Measurements from ENCODE around the gene FRMD1.

Gene FRMD1

DNA sequence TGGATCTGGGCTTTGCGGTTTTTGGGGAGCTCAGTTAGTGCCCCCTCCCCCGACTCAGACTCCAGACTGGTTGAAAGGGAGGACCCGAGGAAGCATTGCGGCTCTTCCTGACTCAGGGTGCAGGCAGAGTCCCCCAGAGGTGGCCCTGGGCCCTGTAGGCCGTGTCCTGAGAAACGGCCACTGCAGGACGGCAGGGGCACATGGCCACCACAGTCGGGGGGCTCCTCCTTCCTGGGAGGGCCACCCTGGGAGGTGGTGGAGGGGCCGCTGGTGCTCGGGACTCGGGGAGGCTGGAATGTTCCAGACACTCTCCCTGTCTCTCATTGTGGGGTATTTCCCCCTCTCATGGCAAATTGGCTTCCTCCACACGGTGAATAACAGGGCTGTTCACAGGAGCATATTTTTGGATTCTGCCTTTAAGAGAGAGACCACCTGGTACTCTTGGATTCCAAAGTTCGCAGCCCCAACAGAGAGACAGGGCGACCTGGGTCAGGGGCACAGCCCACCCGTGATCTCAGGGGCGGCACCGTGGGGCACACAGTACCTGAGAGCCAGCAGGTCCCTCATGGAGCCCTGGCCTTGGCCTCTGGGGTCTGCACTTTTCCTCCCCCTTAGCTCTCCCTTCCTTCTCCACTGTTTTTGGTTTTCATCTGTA, 35.7 kb downstream of the FRMD1 start:
- no peak for DNase-seq (ENCODE audit: low spot score)

DNA sequence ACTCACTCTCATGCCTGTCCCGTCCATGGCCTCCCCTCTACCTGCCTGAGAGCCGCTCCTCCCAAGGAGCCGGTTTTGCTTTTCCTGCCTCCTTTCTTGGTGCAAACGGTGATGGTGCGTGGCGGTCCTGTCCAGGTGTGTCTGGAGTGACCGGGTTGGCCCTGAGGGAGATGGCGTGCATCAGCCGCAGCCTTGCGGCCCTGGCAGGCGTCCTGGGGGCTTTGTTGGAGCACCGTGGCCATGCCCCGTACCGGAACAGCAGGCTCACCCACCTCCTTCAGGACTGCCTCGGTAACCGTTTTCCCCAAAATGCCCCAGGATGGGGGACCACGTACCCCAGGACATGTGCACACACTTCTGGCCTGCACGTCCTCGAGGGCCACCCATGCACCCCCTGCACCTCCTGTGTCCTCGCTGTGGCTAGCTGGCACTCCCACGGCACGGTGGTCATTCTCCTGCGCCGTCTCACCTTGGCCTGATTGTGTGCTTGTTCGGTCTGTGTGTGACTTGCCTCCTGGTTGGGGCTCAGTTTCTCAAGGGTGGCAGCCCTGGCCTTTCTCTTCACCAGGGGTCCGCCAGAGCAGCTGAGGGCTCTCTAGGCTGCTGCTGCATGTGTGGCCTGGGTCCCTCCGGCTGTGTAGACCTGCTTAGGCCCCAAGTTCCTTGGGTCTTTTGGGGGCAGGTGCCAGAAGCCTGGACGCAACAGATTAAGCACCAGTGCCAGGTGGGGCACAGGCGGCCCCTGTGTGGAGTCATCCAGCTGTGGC, 36.4 kb downstream of the FRMD1 start:
- no peak for DNase-seq (ENCODE audit: low spot score)

DNA sequence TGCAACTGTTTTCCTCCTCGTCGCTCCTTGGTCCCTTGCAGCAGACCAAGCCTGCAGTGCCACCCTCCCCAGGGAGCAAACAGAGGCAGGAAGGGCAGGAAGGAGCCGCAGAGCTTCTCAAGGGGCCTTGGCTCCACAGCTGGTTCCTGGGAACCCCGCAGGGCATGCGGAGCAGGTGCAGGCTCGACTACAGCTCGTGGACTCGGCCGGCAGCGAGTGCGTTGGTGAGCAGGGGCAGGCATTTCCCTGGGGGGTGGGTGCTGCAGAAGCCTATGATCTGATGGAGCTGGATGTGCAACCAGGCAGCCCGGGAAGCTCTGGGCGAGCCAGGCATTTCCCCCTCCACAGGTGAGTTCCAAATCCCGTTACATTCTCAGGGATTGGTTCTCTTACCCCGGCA, 37.1 kb downstream of the FRMD1 start:
- no peak for DNase-seq (ENCODE audit: low spot score)

DNA sequence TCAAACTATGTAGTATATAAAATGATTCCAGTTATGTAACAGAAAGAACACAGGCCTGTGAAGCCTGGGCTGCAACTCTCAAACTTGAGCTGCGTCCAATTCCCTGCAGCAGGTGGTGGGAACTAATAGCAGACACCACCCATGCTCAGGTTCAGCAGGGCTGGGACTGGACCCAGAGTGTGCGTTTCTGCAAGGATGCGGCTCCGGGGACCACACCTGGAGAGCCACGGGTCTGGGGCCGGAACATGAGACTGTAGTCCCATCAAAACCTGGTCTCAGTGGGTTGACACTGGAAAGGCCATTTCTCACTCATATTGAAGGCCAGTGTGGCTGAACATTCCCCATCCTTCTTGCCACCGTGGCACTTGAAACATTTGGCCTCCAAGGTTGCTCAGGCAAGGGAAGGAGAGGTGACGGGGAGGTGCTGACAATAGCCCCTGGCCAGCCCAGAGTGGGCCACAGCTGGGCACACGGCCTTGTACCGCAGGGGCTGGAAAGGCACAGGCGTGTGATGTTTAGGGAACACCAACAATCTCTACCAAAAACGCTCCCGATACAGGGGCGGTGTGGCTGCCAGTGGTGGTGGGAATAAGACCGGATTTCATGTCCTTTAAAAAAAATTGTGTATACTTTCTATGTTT, 38.0 kb downstream of the FRMD1 start:
- no peak for DNase-seq (ENCODE audit: low spot score)

DNA sequence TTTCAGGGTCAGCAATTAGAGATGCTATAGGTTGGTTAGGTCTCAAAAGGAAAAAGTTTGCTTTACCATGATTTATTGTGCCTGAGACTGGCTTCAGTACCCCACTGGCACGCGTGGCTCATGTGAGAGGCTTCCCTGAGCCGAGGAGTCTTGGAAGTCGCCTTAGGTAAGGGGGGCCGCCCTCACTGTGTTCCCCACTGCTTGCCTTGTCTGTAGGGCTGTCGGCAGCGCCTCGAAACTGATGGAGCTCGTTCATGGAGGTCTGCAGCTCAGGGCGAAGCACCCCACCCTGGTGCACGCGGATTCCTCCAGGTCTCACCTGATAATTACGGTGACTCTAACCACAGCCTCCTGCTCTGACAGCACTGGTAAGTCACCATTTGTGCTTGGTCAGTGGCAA, 39.2 kb downstream of the FRMD1 start:
- DNase-seq (ENCODE audit: low spot score) = no peak

DNA sequence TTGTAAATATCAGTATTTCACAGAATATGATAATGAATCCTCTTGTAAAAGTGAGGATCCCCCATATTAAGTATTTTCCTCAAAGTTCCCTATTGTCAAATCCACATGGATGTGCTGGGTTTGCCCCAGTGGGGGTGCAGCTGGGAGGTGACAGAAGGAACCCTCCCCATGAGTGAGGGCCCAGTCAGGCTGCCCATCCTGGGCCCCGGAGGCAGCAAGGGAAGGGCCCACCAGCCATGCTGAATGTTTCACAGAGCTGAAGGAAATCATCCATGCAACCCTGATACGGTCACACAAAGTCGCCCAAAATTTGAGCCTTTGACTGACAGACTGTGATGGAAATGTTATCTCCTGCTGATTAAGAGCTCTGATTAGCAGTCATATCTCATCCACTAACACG, 39.7 kb downstream of the FRMD1 start:
- DNase-seq (ENCODE audit: low spot score) = no peak

DNA sequence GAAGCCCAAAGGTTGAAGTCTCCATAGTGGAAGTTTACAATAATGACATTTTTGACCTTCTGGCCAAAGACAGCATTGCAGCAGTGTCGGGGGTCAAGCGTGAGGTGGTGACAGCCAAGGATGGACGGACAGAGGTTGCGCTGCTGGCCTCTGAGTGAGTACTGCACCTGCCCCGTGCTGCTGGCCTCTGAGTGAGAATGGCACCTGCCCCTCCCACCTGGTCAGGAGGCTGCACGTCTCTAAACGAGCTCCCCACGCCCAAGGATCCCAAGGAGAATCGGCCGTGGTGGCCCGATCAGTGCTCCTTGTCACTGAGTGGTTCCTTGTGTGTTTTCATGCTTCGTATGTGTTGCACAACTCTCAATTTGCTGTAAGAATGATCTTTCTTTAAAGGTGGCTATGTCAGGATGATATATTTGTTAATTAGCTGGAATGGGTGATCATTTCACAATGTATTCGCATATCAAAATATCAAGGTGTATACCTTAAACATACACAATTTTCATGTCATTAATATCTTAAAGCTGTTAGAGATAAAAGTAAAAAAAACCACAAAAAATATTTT, 40.4 kb downstream of the FRMD1 start:
- DNase-seq (ENCODE audit: low spot score) = no peak

DNA sequence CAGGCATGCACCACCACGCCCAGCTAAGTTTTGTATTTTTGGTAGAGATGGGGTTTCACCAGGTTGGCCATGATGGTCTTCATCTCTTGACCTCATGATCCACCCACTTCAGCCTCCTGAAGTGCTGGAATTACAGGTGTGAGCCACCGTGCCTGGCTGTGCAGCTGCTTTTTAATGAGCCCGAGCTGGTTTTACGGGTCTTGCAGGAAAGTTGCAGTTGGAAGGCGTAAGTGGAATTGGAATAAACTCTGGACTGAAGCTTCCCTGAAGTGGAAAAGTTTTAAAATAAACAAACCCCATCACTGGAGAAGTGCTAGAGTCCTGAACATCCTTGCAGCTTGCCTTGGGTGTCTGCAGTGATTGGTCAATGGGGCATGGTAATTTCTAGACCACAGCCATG, 41.2 kb downstream of the FRMD1 start:
- DNase-seq (ENCODE audit: low spot score) = no peak

DNA sequence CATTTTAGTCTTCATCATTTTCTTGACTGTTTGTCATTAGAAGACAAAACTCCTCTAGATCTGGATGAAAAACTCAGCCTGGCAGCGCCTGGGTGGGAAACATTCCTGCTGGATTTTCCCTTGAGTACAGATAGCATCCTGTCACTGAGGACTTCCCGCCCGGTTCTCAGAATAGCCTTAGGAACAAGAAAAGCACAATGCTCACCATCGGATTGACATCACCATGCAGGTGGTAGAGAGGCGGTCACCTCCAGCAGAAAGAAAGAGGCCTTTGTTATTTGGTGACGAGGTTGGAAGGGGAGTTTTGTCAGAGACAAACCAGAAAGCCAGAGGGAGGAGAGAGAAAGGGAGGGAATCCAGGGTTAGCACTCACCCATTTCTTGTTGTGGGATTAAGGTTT, 41.8 kb downstream of the FRMD1 start:
- DNase-seq (ENCODE audit: low spot score) = peak; percentile 34

DNA sequence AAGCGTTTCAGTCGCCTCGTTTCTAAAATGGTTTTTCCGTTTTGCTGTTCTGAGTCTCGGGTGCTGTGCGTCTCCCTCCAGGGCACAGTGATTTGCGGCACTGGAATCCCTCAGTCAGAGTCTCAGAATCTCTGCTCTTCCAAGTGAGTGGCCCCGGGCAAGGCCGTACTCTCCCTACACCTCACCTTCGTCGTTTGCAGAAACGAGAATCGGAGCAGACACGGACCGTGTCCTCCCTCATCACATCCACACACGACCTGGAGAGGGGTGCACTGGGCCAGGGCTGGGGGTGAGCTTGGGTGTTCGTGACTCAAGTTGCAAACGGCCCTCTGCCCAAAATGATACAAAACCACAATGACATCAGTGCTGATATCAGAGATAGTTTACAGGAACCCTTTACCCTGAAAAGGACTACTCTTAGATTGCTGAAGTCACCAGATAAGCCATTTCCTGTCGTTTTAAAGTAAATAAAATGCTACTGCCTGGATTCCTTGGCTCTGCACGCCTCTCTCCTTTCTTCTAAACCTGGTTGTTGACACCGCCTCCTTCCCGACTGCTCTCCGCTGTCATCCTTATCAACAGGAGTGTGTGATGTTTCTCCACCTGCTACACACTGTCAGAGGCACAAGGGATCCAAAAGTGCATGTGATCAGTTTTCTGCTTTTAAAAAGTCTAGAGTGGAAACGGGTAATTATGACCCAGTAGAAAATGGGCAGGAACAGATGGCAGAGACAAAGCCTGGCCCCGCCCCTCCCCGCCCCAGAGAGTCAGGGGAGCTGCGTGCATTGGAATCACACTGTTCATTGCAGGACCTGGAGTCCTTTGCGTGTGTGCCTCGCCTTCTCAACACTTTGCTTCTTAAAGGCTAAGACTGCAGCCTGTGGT, 43.1 kb downstream of the FRMD1 start:
- DNase-seq (ENCODE audit: low spot score) = peak; percentile 13

DNA sequence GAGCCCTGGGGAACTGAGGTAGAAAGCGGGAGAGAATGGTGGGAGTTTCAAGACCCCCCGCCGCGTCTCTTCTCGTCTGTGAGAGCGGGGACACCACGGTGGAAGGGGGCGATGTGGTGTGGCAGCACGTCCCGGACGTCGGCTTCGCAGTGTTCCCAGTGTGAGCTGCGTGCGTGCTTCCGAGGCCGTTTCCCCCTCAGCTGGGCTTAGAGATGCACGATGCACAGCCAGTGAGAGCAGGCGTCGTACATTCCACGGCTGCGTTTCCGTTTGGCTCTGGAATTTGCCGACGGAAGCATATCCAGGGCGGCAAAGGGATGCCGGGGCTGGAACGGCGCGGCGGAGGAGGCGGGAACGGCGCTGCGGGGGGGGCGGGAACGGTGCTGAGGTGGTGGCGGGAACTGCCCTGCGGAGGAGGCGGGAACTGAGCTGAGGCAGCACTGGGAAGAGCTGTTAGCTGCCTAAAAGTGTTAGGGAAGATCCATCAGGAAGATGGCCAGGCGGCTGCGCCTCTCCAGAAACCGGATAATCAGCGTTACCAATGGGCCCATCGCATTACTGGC, 43.8 kb downstream of the FRMD1 start:
- peak; percentile 52 for DNase-seq (ENCODE audit: low spot score)

DNA sequence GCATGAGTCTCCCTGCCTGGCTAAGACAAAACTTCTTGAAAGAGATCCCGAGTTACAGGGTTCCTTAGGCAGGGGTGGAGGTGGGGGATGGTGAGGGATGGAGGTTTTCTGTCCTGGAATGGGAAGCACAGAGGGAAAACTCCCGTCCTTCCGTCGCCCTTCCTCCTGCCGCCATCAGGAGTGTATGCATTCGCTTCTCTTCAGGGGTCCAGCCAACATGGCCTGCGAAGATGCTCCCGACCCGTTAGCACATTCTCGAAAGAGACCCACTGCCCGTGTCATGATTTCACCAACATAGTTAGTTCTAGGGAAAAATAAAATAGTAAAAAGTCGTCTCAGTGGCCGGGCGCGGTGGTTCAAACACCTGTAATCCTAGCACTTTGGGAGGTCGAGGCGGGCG, 44.5 kb downstream of the FRMD1 start:
- no peak for DNase-seq (ENCODE audit: low spot score)

DNA sequence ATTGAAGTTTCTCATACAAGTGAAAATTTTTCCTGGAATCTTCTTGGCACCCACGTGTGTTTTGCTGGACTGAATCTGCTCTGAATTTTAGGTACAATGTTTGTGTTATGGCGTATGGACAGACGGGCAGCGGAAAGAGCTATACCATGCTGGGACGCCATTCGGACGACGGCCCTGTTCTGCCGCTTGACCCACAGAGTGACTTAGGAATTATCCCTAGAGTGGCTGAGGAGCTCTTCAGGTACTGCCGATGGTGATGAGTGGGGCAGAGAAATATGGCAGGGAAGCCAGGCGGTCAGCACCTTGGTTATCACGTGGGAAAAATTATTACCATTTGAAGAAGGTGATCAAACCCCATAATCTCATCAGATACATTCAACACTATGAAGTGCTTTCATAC, 45.2 kb downstream of the FRMD1 start:
- no peak for DNase-seq (ENCODE audit: low spot score)

DNA sequence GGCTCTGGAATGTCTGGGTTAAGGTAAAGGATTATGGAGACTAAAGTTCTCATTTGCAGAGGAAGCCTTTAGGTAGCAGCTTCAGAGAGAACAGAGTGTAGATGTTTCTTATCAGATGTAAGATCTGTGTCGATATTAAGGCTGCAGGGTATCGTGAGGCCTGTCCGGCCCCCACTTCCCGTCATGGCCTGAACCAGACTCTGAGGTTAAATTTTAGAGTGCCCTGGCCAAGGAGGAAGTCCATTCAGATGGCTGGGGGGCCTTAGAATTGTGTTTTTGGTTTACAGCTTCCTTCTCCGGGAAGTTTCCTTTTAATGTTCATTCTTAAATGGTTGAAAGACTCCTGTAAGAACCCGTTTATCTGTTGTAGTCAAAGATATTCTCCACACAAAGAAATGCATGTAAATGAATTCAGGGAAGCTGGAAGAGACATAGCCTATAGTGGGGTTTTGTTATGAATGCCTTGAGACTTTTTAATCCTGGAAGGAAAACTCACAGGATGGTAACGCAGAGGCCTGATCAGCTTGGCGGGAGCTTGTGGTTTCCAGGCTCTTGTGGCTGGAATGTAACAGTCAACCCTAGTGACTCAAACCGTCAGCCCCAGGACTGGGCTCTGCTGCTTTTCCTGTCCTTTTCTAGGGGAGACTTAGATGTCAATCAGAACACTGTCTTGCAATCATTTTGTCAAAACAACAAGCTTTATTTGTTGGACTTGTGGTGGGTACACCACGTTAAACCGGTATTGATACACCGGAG, 46.8 kb downstream of the FRMD1 start:
- DNase-seq (ENCODE audit: low spot score) = peak; percentile 28

DNA sequence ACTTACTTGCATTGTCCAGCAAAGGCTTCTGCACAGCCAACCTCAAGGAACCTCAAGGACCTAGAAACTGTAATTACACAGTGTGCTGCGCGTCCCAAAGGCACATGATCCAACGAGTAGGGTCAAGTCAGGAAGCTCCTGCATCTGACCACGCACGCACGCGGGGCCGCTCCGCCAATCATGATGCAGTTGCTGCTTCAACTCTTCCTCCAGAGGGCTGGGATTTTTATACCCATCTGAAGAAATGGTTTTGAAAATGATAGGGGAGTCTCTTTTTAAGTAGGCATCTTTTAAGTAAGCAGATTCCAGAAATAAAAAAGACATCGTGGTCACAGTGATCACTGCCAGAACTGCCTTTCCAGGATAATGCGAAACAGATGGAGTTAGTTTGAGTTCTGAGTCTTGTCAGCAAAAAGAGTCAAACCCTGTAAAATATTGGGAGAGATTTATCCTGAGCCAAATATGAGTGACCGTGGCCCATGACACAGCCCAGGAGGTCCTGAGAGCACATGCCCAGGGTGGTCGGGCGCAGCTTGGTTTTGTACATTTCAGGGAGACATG, 47.5 kb downstream of the FRMD1 start:
- no peak for DNase-seq (ENCODE audit: low spot score)

DNA sequence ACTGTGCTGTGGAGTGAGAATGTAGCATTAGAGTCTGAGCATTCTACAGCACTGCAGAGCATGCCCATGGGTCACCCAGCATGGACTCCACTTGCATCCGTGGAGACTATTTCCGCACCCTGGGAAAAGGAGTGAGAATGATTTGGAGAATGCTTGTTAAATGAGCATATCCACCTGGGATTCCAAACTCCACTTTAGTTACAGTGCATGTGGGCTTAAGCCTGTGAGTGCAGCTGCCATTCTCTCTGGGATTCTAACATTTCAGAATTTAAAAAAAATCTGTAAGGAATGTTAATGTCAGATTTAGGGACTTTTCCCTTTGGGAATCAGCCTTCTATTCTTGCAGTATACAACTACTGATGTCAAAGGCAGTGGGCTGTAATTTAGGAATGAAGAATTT, 48.1 kb downstream of the FRMD1 start:
- no peak for DNase-seq (ENCODE audit: low spot score)

DNA sequence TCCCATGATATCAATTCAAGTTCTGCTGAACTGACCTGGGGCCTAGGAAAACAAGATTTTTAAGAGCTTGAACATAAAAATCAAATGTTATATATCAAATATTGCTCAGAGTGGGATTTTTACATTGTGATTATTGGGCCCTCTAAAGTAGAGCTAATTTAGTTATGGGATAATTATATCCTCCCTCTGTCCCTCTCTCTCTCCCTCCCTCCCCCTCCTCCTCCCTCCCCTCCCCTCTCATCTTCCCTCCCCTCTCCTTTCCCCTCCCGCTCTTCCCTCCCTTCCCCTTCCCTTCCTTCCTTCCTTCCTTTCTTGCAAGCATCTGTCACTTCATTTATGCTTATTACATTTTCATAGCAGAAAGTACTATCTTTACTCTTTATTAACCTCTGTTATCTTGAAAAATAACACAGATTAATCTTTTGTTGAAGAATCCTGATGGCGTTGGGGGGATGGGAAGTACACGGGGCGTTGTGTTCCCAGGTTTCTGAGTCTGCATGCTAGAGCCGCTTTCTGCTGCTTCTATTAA, 48.7 kb downstream of the FRMD1 start:
- no peak for DNase-seq (ENCODE audit: low spot score)

DNA sequence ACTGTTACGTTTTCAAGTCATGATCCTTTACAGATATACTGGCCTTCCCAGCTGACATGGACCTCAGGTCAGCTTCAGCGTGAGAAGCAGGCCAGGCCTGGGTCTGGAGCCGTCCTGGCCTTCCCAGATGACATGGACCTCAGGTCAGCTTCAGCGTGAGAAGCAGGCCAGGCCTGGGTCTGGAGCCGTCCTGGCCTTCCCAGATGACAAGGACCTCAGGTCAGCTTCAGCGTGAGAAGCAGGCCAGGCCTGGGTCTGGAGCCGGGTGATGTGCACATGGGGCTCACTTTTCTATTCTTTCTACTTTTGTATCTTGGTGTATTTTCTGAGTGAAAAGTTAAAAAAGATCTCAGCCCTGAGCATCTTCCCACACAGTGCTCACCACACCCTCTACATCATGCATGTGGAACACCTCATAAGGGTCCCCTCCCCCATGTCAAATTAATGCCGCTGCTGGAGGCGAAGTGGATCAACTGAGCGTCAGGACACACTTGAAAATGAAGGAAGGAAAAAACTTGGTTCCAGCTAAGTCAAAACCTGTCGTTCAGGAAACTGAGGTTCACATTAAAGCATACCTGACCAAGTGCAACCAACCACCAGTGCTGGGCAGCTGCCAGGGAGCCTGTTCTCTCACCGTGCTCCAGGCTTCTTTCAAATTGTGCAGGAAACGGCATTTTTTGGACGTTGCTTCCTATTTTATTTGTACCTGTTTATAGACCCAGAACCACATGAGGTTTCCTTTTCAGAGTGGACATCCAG, 49.4 kb downstream of the FRMD1 start:
- no peak for DNase-seq (ENCODE audit: low spot score)

DNA sequence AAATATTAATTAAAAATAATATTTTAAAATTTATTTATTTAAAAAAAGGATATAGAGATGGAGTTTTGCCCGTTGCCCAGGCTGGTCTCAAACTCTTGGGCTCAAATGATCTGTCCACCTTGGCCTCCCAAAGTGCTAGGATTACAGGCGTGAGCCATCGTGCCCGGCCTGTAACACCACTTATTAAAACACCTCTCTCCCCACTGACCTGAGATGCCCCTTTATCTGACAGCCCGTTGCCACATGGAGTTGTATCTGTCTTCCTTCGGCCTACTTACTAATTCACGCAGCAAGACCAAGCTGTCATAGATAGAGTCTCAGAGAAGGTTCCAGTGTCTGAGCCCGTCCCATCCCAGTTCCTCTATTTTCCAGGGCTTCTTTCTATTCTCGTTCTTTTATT, 50.8 kb downstream of the FRMD1 start:
- no peak for DNase-seq (ENCODE audit: low spot score)

DNA sequence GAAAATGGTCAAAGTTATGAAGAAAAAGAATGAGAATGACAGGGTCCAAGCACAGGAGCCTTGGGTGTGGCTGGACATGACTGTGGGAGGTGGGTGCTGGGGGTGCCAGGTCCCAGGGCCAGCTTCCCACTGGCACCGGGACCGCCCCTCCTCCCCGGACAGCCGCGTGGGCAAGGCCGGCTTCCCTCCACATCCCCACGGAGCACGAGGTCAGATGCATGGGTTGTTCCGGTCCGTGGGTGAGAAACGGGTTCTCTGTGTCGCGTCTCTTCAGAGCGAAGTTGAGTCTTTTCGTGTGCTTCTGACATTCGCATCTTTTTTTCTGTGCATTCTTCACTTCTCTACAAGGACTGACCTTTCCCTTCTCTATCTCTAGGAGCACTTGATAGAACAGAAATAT, 51.5 kb downstream of the FRMD1 start:
- DNase-seq (ENCODE audit: low spot score) = no peak

Measured in SW480 (cell line).